Neural cell (in vitro differentiated cells): ENCODE data around the gene CPSF4L. TPM values are rescaled to one million over a fixed set of nuclear protein-coding genes. Genes with fewer than 3 reads are reported as not detected.

Experiments
- H2AFZ ChIP-seq: fragments of 200-600, 300-800 bp; sonication (generic), shearing (Covaris generic); 2 replicates; pipeline ENCODE4 v1.6.0; 2014; ENCODE audit warnings: low read depth, mild to moderate bottlenecking, antibody characterized with exemption, low read length, moderate library complexity
- H3F3A ChIP-seq: fragments of 200-600 bp; shearing (Covaris generic); 2 replicates; pipeline ENCODE4 v1.6.1; 2016; ENCODE audit warnings: mild to moderate bottlenecking, moderate library complexity, mixed read lengths, antibody characterized with exemption, low read length; ENCODE audit not compliant: insufficient read depth, poor library complexity, severe bottlenecking
- H3K27ac ChIP-seq: fragments of 200-600, 300-800 bp; sonication (generic), shearing (Covaris generic); 2 replicates; pipeline ENCODE4 v1.5.1; 2014; ENCODE audit warnings: mild to moderate bottlenecking, low read length, moderate library complexity
- H3K27me3 ChIP-seq: fragments of 300-800, 200-600 bp; sonication (generic), shearing (Covaris generic); 2 replicates; pipeline ENCODE4 v1.6.0; 2014; ENCODE audit warnings: mild to moderate bottlenecking, low read depth, low read length, moderate library complexity; ENCODE audit not compliant: insufficient read depth
- H3K36me3 ChIP-seq: fragments of 300-800, 200-600 bp; sonication (generic), shearing (Covaris generic); 2 replicates; pipeline ENCODE4 v1.5.1; 2014; ENCODE audit warnings: mild to moderate bottlenecking, antibody characterized with exemption, low read length, moderate library complexity; ENCODE audit not compliant: insufficient read depth
- H3K4me2 ChIP-seq: fragments of 300-800, 200-600 bp; sonication (generic), shearing (Covaris generic); 2 replicates; pipeline ENCODE4 v1.6.0; 2014; ENCODE audit warnings: mild to moderate bottlenecking, low read length
- H3K4me3 ChIP-seq: fragments of 300-800, 200-600 bp; sonication (generic), shearing (Covaris generic); 2 replicates; pipeline ENCODE4 v1.5.1; 2014; ENCODE audit warnings: mild to moderate bottlenecking, low read length, moderate library complexity
- H3K79me2 ChIP-seq: fragments of 200-600 bp; shearing (Covaris generic); replicated peaks from 2 replicates; pipeline ENCODE4 v1.6.0; 2014; ENCODE audit warnings: mild to moderate bottlenecking, low read length, moderate library complexity; ENCODE audit not compliant: insufficient read depth
- H3K9ac ChIP-seq: fragments of 300-800, 200-600 bp; sonication (generic), shearing (Covaris generic); 2 replicates; pipeline ENCODE4 v1.6.1; 2016; ENCODE audit warnings: mild to moderate bottlenecking, low read length, mixed read lengths
- H3K9me2 ChIP-seq: fragments of 200-600 bp; shearing (Covaris generic); 2 replicates; pipeline ENCODE4 v1.6.1; 2016; ENCODE audit warnings: mild to moderate bottlenecking, low read length, mixed read lengths; ENCODE audit not compliant: insufficient read depth
- H3K9me3 ChIP-seq: fragments of 200-600, 300-800 bp; sonication (generic), shearing (Covaris generic); 2 replicates; pipeline ENCODE4 v1.6.1; 2016; ENCODE audit warnings: mild to moderate bottlenecking, mixed run types, low read length, moderate library complexity, mixed read lengths
- H4K20me1 ChIP-seq: fragments of 200-600 bp; shearing (Covaris generic); 2 replicates; pipeline ENCODE4 v1.6.1; 2016; ENCODE audit warnings: mild to moderate bottlenecking, mixed run types; ENCODE audit not compliant: insufficient read depth
- EP300 ChIP-seq: fragments of 450-650 bp; conservative IDR thresholded peaks from 2 replicates; pipeline ENCODE4 v1.6.1; 2014; ENCODE audit warnings: antibody characterized with exemption, mild to moderate bottlenecking, moderate library complexity; ENCODE audit not compliant: poor library complexity, severe bottlenecking
- EZH2 ChIP-seq: fragments of 200-600, 300-800 bp; shearing (Covaris generic), sonication (generic); IDR thresholded peaks from 2 replicates; pipeline ENCODE4 v1.6.1; 2014; ENCODE audit warnings: antibody characterized with exemption, low read length, borderline replicate concordance, mild to moderate bottlenecking; ENCODE audit not compliant: insufficient read depth, poor library complexity, severe bottlenecking
- MXI1 ChIP-seq: fragments of 450-650 bp; conservative IDR thresholded peaks from 2 replicates; pipeline ENCODE4 v1.6.1; 2014; ENCODE audit warnings: antibody characterized with exemption, mild to moderate bottlenecking; ENCODE audit not compliant: poor library complexity, severe bottlenecking
- POLR2AphosphoS5 ChIP-seq: IDR thresholded peaks from 2 replicates; pipeline ENCODE4 v1.6.1; 2012
- RAD21 ChIP-seq: fragments of 450-650 bp; conservative IDR thresholded peaks from 2 replicates; pipeline ENCODE4 v1.6.1; 2014; ENCODE audit warnings: antibody characterized with exemption, mild to moderate bottlenecking, moderate library complexity
- SMC3 ChIP-seq: fragments of 450-650 bp; conservative IDR thresholded peaks from 2 replicates; pipeline ENCODE4 v1.6.1; 2014; ENCODE audit warnings: antibody characterized with exemption, mild to moderate bottlenecking, moderate library complexity; ENCODE audit not compliant: poor library complexity
- TAF1 ChIP-seq: IDR thresholded peaks from 2 replicates; pipeline ENCODE4 v1.6.1; 2012; ENCODE audit warnings: low read depth
- polyA plus RNA-seq: library from polyadenylated mRNA; depleted of rRNA; stranded (reverse); fragments of >200 nt; gene quantifications from 2 replicates; pipeline ENCODE4 v1.2.3, GENCODE V29; 2014
- TF ChIP-seq, protein P1 (sequence below): IDR thresholded peaks from 2 replicates; pipeline ENCODE4 v1.6.1; 2012; ENCODE audit warnings: borderline replicate concordance
- TF ChIP-seq, protein P2 (sequence below): fragments of 450-650 bp; IDR thresholded peaks from 2 replicates; pipeline ENCODE4 v1.5.1; 2014; ENCODE audit warnings: antibody characterized with exemption, mild to moderate bottlenecking, moderate library complexity; ENCODE audit not compliant: poor library complexity, severe bottlenecking

CPSF4L gene
- polyA plus RNA-seq, 1 donor from 2014 or later: not detected

DNA sequence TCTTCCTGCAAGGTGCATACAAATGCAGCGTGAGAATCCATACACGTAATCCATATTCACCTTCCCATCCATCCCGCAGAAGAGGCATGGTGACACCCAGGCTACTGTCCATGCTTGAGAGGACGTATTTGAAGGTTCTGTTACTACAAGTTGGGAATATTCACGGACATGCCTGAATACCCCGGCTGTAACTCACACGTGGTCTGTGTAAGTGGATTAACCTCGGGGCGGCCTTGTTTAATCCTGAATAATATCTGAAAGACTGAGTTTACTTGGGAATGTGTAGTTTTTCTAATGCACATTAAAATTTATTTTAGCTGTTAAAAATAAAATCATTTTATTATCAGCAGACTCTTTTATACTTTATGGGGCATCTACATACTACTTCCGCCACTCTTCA lies 13.1 kb downstream of the CPSF4L start:
- H3K4me2 ChIP-seq: no peak overlapping the region
- no peak overlapping the region for H2AFZ ChIP-seq
- H3K9me2 ChIP-seq: no peaks in the 10 kb centered on the region
- H3K79me2 ChIP-seq: no peaks in the 10 kb centered on the region
- no peaks in the 10 kb centered on the region for H3F3A ChIP-seq
- H3K4me3 ChIP-seq: no peak overlapping the region
- H3K27me3 ChIP-seq: no peaks in the 10 kb centered on the region
- H3K9me3 ChIP-seq: no peaks in the 10 kb centered on the region
- no peak overlapping the region for H3K9ac ChIP-seq
- H3K36me3 ChIP-seq: no peaks in the 10 kb centered on the region
- H3K27ac ChIP-seq: no peak overlapping the region
- no peak for TF ChIP-seq POLR2AphosphoS5
- TF ChIP-seq SMC3: no peak
- no peak for TF ChIP-seq RAD21
- no peak for TF ChIP-seq EP300
- TF ChIP-seq, protein P1, sequence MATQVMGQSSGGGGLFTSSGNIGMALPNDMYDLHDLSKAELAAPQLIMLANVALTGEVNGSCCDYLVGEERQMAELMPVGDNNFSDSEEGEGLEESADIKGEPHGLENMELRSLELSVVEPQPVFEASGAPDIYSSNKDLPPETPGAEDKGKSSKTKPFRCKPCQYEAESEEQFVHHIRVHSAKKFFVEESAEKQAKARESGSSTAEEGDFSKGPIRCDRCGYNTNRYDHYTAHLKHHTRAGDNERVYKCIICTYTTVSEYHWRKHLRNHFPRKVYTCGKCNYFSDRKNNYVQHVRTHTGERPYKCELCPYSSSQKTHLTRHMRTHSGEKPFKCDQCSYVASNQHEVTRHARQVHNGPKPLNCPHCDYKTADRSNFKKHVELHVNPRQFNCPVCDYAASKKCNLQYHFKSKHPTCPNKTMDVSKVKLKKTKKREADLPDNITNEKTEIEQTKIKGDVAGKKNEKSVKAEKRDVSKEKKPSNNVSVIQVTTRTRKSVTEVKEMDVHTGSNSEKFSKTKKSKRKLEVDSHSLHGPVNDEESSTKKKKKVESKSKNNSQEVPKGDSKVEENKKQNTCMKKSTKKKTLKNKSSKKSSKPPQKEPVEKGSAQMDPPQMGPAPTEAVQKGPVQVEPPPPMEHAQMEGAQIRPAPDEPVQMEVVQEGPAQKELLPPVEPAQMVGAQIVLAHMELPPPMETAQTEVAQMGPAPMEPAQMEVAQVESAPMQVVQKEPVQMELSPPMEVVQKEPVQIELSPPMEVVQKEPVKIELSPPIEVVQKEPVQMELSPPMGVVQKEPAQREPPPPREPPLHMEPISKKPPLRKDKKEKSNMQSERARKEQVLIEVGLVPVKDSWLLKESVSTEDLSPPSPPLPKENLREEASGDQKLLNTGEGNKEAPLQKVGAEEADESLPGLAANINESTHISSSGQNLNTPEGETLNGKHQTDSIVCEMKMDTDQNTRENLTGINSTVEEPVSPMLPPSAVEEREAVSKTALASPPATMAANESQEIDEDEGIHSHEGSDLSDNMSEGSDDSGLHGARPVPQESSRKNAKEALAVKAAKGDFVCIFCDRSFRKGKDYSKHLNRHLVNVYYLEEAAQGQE: no peak
- no peak for TF ChIP-seq EZH2
- no peak for TF ChIP-seq TAF1
- no peak for TF ChIP-seq MXI1
- TF ChIP-seq, protein P2, sequence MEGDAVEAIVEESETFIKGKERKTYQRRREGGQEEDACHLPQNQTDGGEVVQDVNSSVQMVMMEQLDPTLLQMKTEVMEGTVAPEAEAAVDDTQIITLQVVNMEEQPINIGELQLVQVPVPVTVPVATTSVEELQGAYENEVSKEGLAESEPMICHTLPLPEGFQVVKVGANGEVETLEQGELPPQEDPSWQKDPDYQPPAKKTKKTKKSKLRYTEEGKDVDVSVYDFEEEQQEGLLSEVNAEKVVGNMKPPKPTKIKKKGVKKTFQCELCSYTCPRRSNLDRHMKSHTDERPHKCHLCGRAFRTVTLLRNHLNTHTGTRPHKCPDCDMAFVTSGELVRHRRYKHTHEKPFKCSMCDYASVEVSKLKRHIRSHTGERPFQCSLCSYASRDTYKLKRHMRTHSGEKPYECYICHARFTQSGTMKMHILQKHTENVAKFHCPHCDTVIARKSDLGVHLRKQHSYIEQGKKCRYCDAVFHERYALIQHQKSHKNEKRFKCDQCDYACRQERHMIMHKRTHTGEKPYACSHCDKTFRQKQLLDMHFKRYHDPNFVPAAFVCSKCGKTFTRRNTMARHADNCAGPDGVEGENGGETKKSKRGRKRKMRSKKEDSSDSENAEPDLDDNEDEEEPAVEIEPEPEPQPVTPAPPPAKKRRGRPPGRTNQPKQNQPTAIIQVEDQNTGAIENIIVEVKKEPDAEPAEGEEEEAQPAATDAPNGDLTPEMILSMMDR: no peak
- no peaks in the 10 kb centered on the region for H4K20me1 ChIP-seq

DNA sequence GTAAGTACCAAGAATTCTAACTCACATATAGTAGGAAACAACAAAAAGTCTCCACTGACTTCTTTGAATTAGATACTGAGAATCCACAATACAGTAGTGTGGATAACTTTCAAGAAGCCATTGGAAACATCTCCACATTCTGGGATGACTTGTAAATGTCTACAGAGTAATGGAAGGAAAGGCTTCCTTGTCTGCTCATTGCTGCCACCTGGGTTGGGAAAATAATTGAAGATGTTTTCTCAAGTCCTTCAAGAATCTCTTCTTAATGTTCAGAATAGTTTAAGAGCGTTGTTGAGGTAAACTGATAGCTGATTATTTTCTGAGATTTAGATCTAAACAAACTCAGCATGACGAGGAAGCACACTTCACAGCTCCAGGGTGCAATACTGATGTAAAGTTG lies 14.0 kb downstream of the CPSF4L start:
- TF ChIP-seq EP300 (no peak), SMC3 (peak; percentile 25), RAD21 (no peak), TAF1 (no peak), POLR2AphosphoS5 (no peak), MXI1 (no peak)
- TF ChIP-seq, protein P1: no peak
- TF ChIP-seq, protein P2: no peak
- H2AFZ ChIP-seq: no peak overlapping the region
- no peaks in the 10 kb centered on the region for H3K27me3 ChIP-seq
- no peaks in the 10 kb centered on the region for H3K9me2 ChIP-seq
- H3K4me2 ChIP-seq: no peak overlapping the region
- no peak overlapping the region for H3K4me3 ChIP-seq
- H3K27ac ChIP-seq: no peak overlapping the region
- no peak overlapping the region for H3K9ac ChIP-seq
- H3F3A ChIP-seq: no peaks in the 10 kb centered on the region
- no peaks in the 10 kb centered on the region for H3K9me3 ChIP-seq
- H4K20me1 ChIP-seq: no peaks in the 10 kb centered on the region
- no peaks in the 10 kb centered on the region for H3K36me3 ChIP-seq
- H3K79me2 ChIP-seq: no peaks in the 10 kb centered on the region
